HFF-Myc (cell line): ENCODE data around the gene KRTAP3-1.

ENCODE experiments used
- DNase-seq: peaks from one replicate; pipeline ENCODE4 v3.0.0-alpha.2; 2011; ENCODE audit warnings: low read depth; ENCODE audit errors: extremely low read depth
- H3K4me3 ChIP-seq: replicated peaks from 2 replicates; pipeline ENCODE4 v1.5.1; 2011; ENCODE audit warnings: low read depth, mild to moderate bottlenecking, control low read depth, low read length
- CTCF ChIP-seq: IDR thresholded peaks from 2 replicates; pipeline ENCODE4 v1.5.1; 2012; ENCODE audit warnings: mild to moderate bottlenecking, low read depth, low read length, control low read depth; ENCODE audit errors: missing control alignments

The KRTAP3-1 gene

DNA sequence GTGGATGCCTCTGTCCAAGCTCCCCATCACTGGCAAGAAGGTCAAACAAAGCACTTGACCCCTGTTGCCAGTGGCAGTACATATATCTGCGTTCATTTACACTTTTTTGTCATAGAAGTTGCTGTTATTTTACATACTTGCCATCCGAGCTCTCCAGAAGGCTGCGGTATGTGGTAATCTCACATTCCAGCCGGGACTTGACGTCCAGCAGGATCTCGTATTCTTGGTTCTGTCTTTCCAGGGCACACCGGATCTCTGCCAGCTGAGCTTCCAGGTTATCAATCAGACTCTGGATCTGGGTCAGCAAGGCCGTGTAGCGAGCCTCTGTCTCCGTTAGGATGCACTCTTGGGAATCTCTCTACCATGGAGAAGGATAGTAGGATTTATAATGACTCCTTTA is 48.8 kb downstream of the KRTAP3-1 start:
- TF ChIP-seq CTCF: no peak
- no peak overlapping the region for H3K4me3 ChIP-seq
- no peak for DNase-seq
